OCI-LY1 (cell line): Measurements from ENCODE around the gene EPHB2.

Experiments
- EZH2 ChIP-seq: fragments of 200-600 bp; sonication (generic), shearing (Covaris generic); IDR thresholded peaks from 2 replicates; pipeline ENCODE4 v1.8.0; 2017; ENCODE audit warnings: borderline replicate concordance, mixed run types, mild to moderate bottlenecking, antibody characterized with exemption, low read length, moderate library complexity, mixed read lengths
- TF ChIP-seq, protein P1 (sequence below): fragments of 200-600 bp; sonication (generic), shearing (Covaris generic); IDR thresholded peaks from 2 replicates; pipeline ENCODE4 v1.5.1; 2017; ENCODE audit warnings: mild to moderate bottlenecking, antibody characterized with exemption, low read length, moderate library complexity, mixed read lengths

DNA sequence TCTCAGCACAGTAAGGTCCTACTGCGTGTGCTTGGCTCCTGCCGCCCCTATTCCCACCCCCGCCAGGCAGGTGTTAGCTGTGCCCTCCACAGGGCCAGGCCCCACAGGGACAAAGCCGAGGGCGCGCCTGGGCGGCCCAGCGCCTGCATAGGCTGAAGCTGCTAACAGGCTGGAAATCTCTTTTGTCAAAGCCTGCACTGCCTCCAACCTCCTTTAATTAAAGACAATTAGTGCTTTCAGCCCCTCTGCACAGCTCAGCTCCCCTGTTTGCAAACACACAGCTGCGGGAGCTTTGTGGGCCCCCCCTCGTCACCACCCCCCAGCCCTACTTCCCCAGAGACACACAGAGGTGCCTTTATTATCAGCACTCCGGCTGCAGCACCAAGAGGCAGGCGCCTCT is 95.9 kb downstream of the EPHB2 start:
- TF ChIP-seq, protein P1, sequence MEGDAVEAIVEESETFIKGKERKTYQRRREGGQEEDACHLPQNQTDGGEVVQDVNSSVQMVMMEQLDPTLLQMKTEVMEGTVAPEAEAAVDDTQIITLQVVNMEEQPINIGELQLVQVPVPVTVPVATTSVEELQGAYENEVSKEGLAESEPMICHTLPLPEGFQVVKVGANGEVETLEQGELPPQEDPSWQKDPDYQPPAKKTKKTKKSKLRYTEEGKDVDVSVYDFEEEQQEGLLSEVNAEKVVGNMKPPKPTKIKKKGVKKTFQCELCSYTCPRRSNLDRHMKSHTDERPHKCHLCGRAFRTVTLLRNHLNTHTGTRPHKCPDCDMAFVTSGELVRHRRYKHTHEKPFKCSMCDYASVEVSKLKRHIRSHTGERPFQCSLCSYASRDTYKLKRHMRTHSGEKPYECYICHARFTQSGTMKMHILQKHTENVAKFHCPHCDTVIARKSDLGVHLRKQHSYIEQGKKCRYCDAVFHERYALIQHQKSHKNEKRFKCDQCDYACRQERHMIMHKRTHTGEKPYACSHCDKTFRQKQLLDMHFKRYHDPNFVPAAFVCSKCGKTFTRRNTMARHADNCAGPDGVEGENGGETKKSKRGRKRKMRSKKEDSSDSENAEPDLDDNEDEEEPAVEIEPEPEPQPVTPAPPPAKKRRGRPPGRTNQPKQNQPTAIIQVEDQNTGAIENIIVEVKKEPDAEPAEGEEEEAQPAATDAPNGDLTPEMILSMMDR, result no peak
- no peak for TF ChIP-seq EZH2
